OCI-LY3 (cell line): Measurements from ENCODE around the gene HYPK.
"Not testable (repeated sequence)": the region's sequence is repeated elsewhere in the genome, so short reads cannot be mapped to it uniquely, and the experiment has no call there.

ENCODE experiments used
- EZH2phosphoT487 ChIP-seq: fragments of 200-600 bp; shearing (Covaris generic); IDR thresholded peaks from 2 replicates; pipeline ENCODE4 v1.6.1; 2018; ENCODE audit warnings: antibody characterized with exemption, mixed run types, low read depth
- TF ChIP-seq, protein P1 (sequence below): fragments of 200-600, 300-600 bp; sonication (generic); IDR thresholded peaks from 2 replicates; pipeline ENCODE4 v1.5.1; 2014; ENCODE audit warnings: antibody characterized with exemption, low read length, low read depth

- TF ChIP-seq, protein P1, sequence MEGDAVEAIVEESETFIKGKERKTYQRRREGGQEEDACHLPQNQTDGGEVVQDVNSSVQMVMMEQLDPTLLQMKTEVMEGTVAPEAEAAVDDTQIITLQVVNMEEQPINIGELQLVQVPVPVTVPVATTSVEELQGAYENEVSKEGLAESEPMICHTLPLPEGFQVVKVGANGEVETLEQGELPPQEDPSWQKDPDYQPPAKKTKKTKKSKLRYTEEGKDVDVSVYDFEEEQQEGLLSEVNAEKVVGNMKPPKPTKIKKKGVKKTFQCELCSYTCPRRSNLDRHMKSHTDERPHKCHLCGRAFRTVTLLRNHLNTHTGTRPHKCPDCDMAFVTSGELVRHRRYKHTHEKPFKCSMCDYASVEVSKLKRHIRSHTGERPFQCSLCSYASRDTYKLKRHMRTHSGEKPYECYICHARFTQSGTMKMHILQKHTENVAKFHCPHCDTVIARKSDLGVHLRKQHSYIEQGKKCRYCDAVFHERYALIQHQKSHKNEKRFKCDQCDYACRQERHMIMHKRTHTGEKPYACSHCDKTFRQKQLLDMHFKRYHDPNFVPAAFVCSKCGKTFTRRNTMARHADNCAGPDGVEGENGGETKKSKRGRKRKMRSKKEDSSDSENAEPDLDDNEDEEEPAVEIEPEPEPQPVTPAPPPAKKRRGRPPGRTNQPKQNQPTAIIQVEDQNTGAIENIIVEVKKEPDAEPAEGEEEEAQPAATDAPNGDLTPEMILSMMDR: not testable (repeated sequence)
- not testable (repeated sequence) for TF ChIP-seq EZH2phosphoT487
Measured at GRCh38 chr15:43831519-43832052, 31.2 kb downstream of the HYPK start.
